GM19240 (cell line): ENCODE results near the gene MAPRE2.

Experiments
- DNase-seq: peaks from one replicate; pipeline ENCODE4 v3.0.0; 2011; ENCODE audit warnings: low spot score; ENCODE audit not compliant: insufficient read length

The MAPRE2 gene

DNA sequence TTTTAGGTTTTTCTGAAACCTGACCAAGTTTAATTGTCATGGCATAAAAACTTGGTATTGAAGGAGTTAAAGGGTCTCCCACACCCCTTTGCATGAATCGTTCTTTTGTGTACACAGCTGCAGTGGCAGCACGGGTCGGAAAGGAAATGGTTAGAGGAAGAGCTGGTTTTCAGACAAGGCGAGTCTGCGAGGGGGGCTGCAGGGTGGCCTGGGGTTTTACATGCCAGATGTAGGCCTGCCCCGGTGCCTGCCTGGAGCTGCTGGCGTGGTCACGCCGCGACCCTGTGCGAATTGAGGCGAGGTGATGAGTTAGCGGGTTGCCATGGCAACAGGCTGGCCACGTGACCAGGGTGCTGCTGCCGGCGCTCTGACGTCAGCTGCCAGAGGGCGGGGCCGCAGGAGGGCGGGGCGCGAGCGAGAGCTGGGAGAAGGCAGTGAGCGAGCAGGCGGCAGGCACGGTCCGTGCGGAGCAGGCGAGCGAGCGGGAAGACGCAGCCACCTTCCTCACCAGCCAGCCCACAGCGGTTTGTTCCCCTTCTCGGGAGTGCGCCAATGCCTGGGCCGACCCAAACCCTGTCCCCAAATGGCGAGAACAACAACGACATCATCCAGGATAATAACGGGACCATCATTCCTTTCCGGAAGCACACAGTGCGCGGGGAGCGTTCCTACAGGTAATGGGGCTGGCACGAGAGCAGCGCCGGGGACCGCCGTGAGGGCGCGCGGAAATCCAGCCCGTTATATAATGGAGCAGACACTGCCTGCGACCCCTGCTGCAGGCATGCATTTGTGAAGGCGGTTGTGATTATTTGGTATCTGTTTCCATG lies at the start of gene MAPRE2:
MAPRE2 (plus strand) TSS at position 426 of the 827 bp plus-strand sequence; CDS start at position 553, 127 bp downstream.
- DNase-seq, result peak; percentile 60

DNA sequence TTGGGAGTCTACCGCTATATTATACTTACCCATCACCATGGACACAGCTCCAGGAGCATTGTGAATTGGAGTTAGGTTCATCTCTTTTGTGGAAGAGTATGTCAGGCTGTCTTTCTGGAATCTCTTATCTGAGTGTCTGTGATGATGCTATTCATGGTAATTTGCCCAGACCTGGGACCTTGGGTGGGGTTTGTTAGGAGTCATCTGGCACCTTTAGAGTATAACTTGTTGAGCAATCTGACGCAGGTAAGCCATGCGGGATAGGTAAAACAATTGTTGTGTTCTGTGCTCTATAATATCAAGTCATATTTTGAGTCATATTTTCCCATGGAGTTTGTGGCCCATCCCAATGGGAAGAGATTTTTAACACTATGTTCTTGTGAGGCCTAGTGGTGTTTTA lies 49.7 kb upstream of the MAPRE2 start:
- DNase-seq, result no peak

- DNase-seq, result no peak
Observed at GRCh38 chr18:34993289-34993688, 47.9 kb upstream of the MAPRE2 start.

DNA sequence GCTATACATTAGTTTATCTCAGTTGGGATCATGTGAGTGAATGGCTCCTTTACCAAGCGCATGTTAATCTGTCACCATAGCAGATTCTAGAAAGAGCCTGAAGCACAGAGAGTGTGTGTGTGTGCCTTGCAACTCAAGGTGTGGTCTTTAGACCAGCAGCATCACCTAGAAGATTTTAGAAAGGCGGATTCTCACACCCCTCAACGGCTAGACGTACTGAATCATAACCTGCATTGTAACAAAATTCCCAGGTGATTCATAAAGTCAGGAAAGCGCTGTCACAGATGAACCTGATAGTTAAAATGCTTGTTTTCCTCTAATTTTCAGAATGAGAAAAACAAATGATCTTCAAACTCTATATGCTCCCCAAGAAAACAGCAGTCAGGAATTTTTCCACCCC lies 45.5 kb upstream of the MAPRE2 start:
- DNase-seq, result no peak

DNA sequence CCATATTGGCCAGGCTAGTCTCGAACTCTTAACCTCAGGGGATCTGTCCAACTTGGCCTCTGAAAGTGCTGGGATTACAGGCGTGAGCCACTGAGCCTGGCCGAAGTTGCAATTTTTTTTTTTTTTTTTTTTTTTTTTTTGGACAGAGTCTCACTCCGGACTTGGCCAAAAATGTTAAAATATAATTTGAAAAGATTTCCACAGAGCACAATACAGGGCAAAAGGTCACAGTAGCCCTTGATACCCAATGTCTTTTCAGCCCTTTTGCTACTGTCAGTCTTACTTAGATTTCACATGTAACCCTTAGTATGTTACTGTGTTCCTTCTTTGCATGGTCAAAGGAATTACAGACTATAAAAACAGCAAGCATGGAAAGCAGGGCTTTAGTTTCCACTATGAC lies 42.6 kb upstream of the MAPRE2 start:
- no peak for DNase-seq

GRCh38 chr18:34999756-35000289 lies 41.4 kb upstream of the MAPRE2 start:
- no peak for DNase-seq

DNA sequence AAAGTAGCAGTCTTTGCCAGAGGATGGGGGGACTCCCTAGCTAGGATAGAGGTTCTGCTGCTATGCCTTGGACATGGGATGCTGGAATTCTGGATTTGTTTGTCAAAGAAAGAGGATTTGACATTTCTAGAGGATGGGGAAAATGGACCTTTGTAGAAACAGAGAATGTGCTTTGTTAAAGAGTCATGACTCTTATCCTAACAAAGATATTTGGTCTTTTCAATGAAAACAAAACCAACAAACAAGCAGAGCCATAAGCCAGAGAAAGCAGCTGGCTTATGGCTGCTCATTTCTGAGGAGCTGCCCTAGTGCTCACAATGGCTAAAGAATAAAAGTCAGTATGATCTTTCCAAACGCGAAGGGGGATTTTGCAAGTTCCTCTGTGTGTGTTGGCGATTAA lies 40.8 kb upstream of the MAPRE2 start:
- no peak for DNase-seq

DNA sequence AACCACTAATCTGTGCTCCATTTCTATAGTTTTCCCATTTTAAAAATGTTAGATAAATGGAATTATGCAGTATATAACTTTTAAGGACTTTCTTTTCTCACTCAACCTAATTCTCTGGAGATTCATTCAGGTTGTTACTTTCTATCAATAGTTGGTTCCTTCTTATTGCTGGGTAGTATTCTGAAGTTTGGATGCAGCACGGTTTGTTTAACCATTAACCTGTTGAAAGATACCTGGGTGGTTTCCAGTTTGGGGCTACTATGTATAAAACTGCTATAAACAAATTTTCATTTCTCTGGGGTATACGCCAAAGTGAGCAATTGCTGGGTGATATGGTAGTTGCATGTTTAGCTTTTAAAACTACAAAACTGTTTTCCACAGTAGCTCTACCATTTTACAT lies 39.1 kb upstream of the MAPRE2 start:
- DNase-seq, result no peak

DNA sequence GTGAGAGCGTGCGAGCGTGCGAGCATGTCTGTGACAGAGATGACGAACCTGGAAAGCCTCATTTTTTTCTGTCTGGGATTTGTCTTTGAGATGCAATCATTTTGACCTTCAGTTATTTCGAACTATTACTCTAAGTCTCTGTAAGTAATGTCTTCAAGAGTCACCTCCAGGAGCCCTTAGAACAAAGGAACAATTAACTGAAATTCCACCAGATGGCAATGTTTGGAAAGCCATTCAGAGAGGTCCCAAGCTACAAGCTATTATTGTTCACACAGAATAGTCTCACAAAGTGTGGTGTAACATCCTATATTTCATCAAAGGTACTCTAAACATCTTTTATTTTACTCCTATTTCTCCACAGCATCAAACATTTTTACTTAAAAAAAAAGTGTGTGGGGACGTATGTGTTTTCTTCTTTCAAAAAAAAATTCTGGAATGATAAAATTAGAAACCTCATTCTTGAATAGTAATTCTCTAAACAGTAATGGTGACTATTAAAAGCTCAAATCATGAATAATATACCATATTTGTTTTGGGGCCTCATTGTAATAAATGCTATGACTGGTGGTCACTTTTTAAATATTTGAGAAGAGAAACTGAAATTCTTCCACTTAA lies 35.1 kb upstream of the MAPRE2 start:
- peak; percentile 17 for DNase-seq

DNA sequence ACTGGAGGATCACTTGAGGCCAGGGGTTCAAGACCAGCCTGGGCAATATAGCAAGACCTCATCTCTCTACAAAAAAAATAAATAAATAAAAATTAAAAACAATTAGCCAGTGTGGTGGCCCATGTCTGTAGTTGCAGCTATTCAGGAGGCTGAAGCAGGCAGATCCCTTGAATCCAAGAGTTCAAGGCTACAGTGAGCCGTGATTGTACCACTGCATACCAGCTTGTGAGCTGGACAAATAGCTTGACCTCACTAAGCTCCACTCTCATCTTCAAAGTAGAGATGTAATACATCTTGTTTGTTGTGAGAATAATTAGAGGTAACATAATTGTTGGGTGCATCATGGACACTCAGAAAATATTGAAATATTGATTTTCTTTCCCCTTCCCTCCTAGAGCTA lies 31.1 kb upstream of the MAPRE2 start:
- DNase-seq, result no peak

DNA sequence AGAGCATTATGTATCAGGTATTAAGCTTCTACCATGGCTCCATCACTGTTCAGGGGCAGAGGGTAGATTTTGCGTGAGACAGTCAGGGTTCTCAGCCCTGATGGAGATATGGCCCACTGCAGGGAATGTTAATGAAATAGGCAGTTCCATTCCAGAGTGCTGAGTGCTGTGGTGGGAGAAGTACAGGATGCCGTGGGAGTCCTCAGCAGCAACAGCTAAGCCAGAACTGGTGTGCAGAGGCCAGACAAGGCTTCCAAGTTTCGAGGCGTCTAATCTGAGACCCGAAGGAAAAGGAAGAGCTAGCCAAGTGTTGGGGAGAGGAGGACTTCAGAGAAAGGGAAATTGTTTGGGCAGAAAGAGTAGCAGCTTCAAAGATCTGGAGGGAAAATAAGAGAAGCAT lies 30.2 kb upstream of the MAPRE2 start:
- DNase-seq, result no peak

DNA sequence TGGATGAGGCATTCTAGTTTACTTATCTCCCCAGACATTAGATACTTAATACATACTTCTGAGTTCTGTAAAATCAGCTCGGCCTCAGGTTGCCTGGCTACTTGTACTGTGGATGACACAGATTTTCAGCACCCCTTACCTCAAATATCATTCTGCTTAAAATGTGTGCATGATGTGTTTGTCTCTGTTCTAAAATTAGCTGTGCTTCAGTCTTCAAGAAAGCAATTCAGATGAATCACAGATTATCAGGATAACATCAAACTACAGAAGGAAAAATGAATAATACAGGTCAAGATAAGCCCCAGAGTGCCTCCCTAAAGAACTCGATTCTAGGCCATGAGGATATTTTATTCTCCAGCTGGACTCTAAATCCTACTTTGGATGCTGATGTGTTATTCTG lies 21.3 kb upstream of the MAPRE2 start:
- DNase-seq, result no peak

DNA sequence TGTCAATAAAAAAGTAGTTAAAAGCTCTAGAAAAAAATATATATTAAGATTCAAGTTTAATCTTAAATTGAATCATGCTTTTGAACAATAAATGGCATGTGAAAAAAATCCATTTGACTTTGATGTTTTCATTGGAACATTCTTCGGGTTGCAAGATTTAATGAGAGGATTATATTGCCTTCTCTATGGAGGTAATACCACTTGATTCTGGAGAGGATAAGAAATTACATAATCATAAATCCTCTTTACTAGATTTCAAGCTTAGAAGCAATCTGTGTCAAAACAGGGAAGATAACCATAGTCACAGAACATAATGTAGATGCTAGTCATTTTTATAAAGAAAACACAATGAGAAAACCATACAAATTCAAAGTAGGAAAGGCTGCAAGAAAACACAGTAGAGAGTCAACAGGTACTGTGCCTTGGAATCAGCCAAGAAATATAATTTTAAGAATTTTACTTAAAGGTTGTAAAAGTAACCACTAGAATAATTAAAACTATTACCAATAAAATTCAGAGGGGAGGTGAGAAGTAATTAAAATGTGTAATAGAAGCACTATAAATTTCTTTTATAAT lies 18.7 kb upstream of the MAPRE2 start:
- no peak for DNase-seq

GRCh38 chr18:35024196-35024595 lies 17.0 kb upstream of the MAPRE2 start:
- no peak for DNase-seq

GRCh38 chr18:35024965-35025364 lies 16.2 kb upstream of the MAPRE2 start:
- no peak for DNase-seq

GRCh38 chr18:35026407-35027061 lies 14.7 kb upstream of the MAPRE2 start:
- no peak for DNase-seq

GRCh38 chr18:35027206-35027605 lies 14.0 kb upstream of the MAPRE2 start:
- DNase-seq, result no peak

GRCh38 chr18:35028536-35028935 lies 12.7 kb upstream of the MAPRE2 start:
- no peak for DNase-seq

GRCh38 chr18:35029103-35029502 lies 12.1 kb upstream of the MAPRE2 start:
- DNase-seq, result no peak

GRCh38 chr18:35029770-35030169 lies 11.4 kb upstream of the MAPRE2 start:
- DNase-seq, result no peak

GRCh38 chr18:35030277-35030989 lies 10.8 kb upstream of the MAPRE2 start:
- DNase-seq, result no peak
